HTR-8/SVneo (cell line): ENCODE measurements around the gene HEATR1.
A peak's percentile ranks its signal among the peaks of the same experiment; 100 is the strongest.
"Not testable (repeated sequence)": the region's sequence is repeated elsewhere in the genome, so short reads cannot be mapped to it uniquely, and the experiment has no call there.

Experiments
- DNase-seq: peaks from one replicate; pipeline ENCODE4 v3.0.0; 2011; ENCODE audit warnings: low spot score, mixed read lengths; ENCODE audit not compliant: insufficient read length
- FAIRE-seq: peaks from 2 replicates; lab custom pipeline; 2011; peaks lifted over from hg19 to GRCh38; lab: Jason Lieb, UNC

Gene HEATR1

GRCh38 chr1:236518322-236518721 lies 86.0 kb downstream of the HEATR1 start:
- DNase-seq (no peak), FAIRE-seq (no peak)

DNA sequence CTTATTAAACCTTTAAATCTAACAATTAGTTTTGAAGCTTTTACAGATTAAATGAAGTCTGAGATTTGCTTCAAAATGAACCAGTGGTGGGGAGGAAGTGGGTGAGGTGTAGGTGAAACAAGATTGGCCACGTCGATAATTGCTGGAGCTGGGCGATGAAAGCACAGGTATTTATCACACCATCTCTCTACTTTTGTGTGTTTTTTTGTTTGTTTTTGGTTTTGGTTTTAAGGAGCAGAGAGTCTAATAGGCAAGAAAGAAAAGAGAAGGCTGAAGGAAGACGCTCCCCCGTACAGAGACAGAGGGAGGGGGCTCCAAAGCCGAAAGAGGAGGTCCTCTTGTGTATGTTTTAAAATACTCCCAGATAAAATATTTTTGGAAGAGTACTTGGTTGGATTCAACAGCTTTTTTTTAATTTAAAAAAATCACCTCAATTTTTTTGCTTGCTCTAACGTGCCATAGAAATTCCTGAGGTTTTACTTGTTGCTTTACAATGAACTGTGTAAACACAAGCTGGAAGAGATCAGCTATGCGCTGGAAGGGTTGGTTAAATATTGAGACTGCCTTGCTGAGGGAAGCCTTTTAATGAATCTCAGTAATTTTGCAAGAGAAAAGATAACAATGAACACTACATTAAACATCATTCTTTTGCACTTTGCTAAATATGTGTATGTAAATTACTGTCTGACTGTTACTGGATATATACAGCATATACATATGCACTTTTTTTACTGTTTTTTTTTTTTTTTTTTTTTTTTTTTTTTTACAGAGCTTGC lies 87.2 kb downstream of the HEATR1 start:
- no peak for FAIRE-seq
- DNase-seq: no peak

DNA sequence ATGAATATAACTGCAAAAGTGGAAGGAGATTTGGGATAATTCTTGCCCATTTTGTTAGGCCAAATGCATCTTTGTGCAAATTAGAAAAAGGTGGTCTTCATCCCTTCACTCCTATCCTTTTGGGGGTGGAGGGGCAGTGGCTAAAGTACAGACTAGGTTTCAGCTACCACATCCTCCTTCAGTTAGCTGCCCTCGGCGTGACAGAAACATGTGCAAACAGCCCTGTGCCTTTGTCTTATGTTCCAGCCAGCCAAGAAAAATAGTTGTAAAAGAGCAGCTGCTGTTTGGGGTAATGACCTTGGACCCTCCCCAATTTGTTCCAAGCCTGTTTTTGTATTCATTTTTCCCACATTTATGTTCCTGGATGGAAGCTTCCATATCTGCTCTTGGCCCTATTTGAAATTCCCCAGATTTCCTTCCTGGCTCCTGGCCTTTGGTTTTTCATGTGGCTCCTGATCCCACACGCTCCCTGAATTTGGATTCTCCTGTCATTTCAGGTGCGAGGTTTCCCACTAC lies 88.8 kb downstream of the HEATR1 start:
- DNase-seq (no peak), FAIRE-seq (peak; percentile 31)

- FAIRE-seq (no peak), DNase-seq (no peak)
Measured at GRCh38 chr1:236514703-236515442, 89.4 kb downstream of the HEATR1 start.

- FAIRE-seq: no peak
- no peak for DNase-seq
Measured at GRCh38 chr1:236511735-236512418, 92.4 kb downstream of the HEATR1 start.

- FAIRE-seq (no peak), DNase-seq (no peak)
Measured at GRCh38 chr1:236509647-236510401, 94.5 kb downstream of the HEATR1 start.

DNA sequence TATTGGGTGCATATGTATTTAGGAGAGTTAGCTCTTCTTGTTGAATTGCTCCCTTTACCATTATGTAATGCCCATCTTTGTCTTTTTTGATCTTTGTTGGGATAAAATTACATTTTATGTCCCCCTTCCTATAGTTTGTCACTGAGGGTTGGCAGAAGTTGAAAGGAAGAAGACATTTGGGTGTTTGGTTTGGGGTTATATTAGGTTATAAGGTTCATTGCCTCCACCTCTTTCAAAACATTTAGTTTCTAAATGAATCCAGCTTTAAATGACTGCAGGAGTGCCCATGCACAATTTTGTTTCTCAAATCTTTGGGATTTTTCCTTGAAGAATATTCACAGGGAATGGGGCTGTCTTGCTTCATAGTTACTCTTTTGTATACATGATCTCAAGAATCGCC lies 95.1 kb downstream of the HEATR1 start:
- FAIRE-seq (no peak), DNase-seq (no peak)

- DNase-seq (no peak), FAIRE-seq (no peak)
Measured at GRCh38 chr1:236508593-236509027, 95.7 kb downstream of the HEATR1 start.

- FAIRE-seq: no peak
- DNase-seq: peak; percentile 31
Measured at GRCh38 chr1:236507022-236507700, 97.2 kb downstream of the HEATR1 start.

DNA sequence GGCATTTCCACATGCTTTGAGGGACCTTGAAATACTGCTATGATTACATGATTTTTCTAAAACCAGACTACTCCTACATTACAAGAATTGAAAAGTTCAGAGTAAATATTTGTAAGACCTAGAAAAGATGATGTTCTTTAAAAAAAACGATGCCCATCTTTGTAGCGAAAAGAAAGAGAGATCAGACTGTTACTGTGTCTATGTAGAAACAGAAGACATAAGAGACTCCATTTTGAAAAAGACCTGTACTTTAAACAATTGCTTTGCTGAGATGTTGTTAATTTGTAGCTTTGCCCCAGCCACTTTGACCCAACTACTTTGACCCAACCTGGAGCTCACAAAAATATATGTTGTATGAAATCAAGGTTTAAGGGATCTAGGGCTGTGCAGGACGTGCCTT lies 100.0 kb downstream of the HEATR1 start:
- not testable (repeated sequence) for FAIRE-seq, DNase-seq

GRCh38 chr1:236502972-236503639 lies 101.2 kb downstream of the HEATR1 start:
- FAIRE-seq: peak; percentile 13

GRCh38 chr1:236502579-236502971 lies 101.7 kb downstream of the HEATR1 start:
- DNase-seq (peak; percentile 24), FAIRE-seq (no peak)

More at GRCh38 chr1:236502972-236503639, 101.2 kb downstream of the HEATR1 start:
- DNase-seq: peak; percentile 84

DNA sequence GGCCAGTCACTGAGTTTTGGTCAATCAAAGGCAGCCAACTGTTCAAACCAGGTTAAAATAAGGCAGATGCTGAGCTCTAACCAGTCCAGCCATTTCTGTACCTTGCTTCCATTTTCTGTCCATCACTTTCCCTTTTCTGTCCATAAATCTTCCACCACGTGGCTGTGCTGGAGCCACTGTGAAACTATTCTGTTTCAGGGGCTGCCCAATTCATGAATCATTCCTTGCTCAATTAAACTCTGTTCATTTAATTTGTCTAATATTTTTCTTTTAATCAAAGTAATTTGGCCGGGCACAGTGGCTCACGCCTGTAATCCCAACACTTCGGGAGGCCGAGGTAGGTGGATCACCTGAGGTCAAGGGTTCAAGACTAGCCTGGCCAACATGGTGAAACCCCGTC lies 103.2 kb downstream of the HEATR1 start:
- FAIRE-seq: no peak
- DNase-seq: no peak
